ENCODE results near the gene HSD17B7. TPM values are rescaled to one million over a fixed set of nuclear protein-coding genes. Genes with fewer than 3 reads are reported as not detected.
"Not testable (repeated sequence)": the region's sequence is repeated elsewhere in the genome, so short reads cannot be mapped to it uniquely, and the experiment has no call there.

The HSD17B7 gene
- total RNA-seq, 1 donor from 2014 or later, result 18.5 TPM

GRCh38 chr1:162807503-162807902, 17.0 kb downstream of the HSD17B7 start:
- not testable (repeated sequence) for DNase-seq (ENCODE audit: low read depth, low spot score)

DNA sequence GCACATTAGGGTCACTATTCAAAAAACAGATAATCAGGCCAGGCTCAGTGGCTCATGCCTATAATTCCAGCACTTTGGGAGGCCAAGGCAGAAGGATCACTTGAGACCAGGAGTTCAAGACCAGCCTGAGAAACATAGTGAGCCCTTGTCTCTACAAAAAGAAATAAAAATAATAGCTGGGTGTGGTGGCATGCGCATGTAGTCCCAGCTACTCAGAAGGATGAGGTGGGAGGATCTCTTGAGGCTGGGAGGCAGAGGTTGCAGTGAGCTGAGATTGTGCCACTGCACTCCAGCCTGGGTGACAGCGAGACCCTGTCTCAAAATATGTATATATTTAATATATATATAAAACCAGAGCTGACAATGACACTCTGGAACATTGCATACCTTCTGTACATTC, 21.9 kb downstream of the HSD17B7 start:
- not testable (repeated sequence) for DNase-seq (ENCODE audit: low read depth, low spot score)

GRCh38 chr1:162818136-162818535, 27.6 kb downstream of the HSD17B7 start:
- not testable (repeated sequence) for DNase-seq (ENCODE audit: low read depth, low spot score)

- not testable (repeated sequence) for DNase-seq (ENCODE audit: low read depth, low spot score)
Observed at GRCh38 chr1:162818666-162819065, 28.2 kb downstream of the HSD17B7 start.

DNA sequence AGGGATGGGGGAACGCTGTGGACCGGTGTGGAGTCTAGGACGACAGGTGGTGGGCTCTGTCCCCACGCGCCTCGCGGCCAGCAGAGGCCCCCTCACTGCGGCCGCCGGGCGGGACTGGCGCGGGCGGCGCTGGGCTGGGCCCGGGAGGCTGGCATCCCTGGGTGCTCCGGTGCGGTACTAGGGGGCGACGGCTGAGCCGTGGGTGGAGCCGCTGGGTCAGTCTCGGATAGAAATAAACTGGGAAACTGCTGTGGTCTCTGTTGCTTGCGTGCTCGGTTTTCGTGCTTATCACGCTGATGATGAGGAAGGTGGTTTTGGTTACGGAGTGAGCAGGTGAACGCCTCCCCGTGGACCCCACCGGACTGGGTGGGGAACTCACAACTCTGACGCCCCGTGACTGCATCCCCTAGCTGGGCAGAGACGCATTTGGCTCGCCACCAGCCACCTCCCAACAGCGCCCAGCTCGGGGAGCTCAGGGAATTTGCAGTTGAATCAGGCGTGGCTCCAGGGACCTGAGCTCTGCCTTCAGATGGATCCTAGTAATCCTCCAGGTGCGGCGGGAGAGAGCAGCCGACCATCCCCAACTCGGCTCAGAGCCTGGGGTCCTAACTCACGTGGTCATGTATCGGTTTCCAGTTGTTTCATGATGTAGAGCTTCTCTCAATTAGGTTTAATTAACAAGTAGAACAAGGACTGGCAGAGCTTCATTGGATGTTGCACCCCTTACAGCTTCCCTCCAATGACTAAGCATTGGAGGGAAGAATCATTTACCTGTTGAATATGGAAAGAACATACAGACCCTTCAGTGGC, 32.1 kb downstream of the HSD17B7 start:
- DNase-seq (ENCODE audit: low read depth, low spot score), result no peak

- DNase-seq (ENCODE audit: low read depth, low spot score), result no peak
Observed at GRCh38 chr1:162823231-162823630, 32.7 kb downstream of the HSD17B7 start.

GRCh38 chr1:162823771-162824525, 33.4 kb downstream of the HSD17B7 start:
- DNase-seq (ENCODE audit: low read depth, low spot score), result no peak

- DNase-seq (ENCODE audit: low read depth, low spot score), result no peak
Observed at GRCh38 chr1:162829268-162829667, 38.8 kb downstream of the HSD17B7 start.

DNA sequence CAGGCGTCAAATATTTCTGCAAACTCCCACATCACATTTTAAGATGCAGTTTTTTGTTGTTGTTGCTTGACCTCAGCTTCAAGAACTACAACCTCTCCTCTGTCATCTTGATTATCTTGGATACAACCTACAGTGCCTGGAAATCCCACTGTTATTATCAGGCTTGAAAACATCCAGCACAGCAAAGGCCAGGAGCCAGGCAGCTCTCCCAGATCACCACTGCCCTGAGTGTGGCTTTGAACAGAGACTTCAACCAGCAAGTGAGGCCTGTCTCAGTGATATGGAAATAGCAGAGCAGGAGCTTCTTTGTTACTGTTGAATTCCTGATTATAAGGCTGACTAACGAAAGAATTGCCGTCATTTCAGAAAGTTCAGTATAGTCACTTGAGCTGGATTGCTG, 42.0 kb downstream of the HSD17B7 start:
- DNase-seq (ENCODE audit: low read depth, low spot score), result no peak

DNA sequence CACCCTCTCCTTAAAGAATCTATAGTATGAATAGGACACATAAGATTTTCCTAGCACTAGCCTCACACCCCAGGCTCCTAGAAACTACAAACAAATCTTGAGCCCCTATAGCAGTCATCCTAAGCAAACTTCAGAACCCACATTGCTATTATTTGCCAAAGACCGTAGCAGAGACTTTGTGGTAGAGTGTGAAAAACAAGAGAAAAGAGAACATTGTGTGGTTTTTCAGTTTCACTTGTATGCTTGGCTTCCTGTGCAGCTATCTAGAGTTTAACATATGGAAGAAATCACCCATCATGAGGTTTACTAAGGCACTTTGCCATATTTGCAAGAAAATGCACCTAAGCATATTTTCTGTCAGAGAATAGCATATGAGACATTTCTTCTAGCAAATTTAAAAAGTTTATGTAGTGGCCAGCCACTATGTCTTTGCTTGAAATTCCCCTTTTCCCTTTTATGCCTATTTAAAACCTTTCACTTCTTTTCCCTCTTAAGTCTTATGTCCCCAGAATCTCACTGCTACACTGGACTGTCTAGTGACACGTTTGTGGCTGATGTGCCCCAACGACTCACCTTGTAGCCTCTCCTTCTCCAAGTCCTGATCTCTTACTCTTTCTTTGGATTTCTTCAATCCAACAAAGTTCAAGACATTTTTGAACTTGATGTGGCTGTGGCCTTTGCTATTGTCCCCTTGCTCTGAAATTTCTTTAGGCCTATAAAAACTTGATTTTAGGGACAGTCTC, 44.8 kb downstream of the HSD17B7 start:
- no peak for DNase-seq (ENCODE audit: low read depth, low spot score)

GRCh38 chr1:162838863-162839262, 48.4 kb downstream of the HSD17B7 start:
- DNase-seq (ENCODE audit: low read depth, low spot score), result no peak

DNA sequence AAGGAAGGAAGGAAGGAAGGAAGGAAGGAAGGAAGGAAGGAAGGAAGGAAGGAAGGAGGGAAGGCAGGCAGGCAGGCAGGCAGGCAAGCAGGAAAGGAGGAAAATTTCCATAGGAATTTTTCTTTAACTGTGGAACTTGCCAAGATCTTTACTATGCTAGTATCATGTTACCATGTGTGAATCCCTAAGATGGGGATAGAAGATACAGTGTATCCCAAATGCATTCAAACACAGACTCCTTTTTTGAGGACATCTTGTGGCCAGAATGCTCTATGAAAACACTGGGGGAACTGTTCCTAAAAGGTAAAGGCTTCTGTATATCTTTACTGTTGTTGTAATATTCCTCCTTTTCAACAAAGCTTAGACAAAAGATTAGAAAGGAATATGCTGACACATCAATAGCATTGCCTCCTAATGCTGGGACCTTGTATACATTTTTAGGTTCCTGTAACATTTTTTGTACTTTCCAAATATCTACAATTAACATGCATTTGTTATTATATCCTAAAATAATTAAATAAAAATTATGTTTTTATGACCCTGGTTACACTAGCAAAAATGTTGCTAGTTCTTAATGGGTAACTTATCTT, 49.8 kb downstream of the HSD17B7 start:
- no peak for DNase-seq (ENCODE audit: low read depth, low spot score)

GRCh38 chr1:162844153-162844552, 53.7 kb downstream of the HSD17B7 start:
- no peak for DNase-seq (ENCODE audit: low read depth, low spot score)

DNA sequence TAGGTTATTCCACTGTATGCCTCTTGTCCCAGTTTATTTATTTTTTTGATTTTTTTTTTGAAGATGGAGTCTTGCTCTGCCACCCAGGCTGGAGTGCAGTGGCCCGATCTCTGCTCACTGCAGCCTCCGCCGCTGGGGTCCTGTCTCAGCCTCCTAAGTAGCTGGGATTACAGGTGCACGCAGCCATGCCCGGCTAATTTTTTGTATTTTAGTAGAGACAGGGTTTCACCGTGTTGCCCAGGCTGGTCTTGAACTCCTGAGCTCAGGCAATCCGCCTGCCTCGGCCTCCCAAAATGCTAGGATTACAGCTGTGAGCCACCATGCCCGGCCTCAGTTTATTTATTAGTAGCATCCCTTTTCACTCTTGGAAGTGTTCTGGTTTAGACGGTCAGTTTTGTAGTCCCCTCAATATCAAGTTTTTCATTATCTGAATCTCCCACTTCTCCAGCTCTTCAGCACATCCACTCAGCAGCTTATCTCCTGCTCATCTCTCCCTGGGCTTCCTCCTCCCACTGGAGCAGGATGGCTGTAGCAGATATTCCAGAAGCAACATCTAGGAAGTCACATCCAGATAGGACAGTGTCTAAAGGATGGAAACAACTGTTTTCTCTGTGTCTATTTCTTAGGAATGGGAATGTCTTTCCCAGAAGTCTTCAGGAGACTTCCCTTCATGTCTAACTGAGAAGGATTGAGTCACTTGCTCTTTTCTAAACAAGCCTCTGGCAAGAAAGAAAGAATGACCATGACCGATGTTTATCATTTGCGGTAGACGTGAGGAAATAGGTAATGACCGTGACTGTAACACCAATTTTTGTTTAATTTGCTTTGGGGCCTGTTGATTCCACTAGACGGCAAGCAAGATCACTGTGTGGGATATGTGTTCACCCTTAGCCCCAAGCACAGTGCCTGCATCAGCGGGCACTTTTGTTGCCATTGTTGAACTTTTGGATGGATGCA, 56.0 kb downstream of the HSD17B7 start:
- DNase-seq (ENCODE audit: low read depth, low spot score), result no peak

GRCh38 chr1:162847839-162848453, 57.4 kb downstream of the HSD17B7 start:
- DNase-seq (ENCODE audit: low read depth, low spot score), result peak; percentile 36

DNA sequence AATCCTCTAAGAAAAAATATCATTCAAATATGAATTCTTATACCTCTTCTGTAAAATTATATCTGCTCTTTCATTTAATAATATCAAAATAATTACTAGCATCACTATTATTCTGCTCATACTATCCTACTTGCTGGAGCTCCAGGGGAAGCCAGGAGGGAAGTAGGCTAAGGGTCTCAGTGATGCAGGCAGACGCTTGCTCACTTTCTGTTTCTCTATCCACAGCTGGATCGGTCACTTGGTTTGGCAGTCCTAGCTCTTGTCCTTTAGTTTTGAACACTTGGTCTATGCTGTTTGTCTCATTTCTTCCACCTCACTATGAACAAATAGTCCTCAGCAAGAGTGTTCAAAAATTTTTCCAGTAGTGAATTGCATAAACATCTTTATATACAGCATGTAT, 59.2 kb downstream of the HSD17B7 start:
- no peak for DNase-seq (ENCODE audit: low read depth, low spot score)

- no peak for DNase-seq (ENCODE audit: low read depth, low spot score)
Observed at GRCh38 chr1:162851341-162851740, 60.8 kb downstream of the HSD17B7 start.

DNA sequence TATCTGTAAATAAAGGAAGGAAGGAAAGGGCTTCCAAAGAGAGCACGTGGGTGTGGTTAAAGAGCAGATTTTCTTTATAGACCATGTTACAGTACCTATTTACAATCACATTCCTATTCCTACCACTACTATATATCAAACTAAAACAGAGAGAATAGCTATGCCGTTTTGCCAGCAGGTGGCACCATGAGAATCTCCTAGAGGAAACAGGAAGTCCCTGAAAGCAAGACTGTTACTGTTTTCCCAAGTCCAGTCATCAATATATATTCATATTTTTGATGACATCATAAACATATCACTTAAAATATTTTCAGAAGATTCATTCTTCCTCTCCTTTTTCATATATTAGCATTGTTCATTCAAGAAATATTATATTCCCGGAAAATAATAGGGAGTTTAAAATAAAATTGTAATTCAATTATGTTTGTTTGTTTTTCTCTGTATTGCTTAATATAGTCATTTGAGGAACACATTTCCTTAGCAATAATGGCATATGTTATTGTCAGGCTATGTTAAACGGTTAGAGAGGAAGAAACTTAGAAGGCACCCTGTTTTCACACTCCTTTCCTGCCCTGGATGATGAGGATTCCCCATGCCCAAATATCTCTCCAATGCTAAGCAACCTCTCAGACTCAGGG, 63.9 kb downstream of the HSD17B7 start:
- DNase-seq (ENCODE audit: low read depth, low spot score), result peak; percentile 67

- DNase-seq (ENCODE audit: low read depth, low spot score), result no peak
Observed at GRCh38 chr1:162855461-162856150, 65.1 kb downstream of the HSD17B7 start.

All from pulmonary artery endothelial cell (primary cell).